Stomach (tissue), 4 donors: Measurements from ENCODE around the gene TBX4.

ENCODE experiments used
- EP300 ChIP-seq: sonication (generic); formaldehyde crosslinking; IDR thresholded peaks from one replicate; pipeline ENCODE4 v1.6.1; 2017; ENCODE audit warnings: antibody characterized with exemption
- POLR2A ChIP-seq, 4 donors: fragments of 450-650 bp; IDR thresholded peaks; one replicate each; pipeline ENCODE4 v1.6.1; 2016; ENCODE audit warnings: antibody characterized with exemption in 4 of 4, control low read depth in 2 of 4, mild to moderate bottlenecking in 1 of 4, moderate library complexity in 1 of 4
- TF ChIP-seq, protein P1 (sequence below), 7 experiments: fragments of 450-650 bp in 4 of 7; fragments of 200-600 bp in 3 of 7; sonication (generic) in 3 of 7; IDR thresholded peaks; one replicate each; pipeline ENCODE4 v1.5.1; 2016 to 2019; ENCODE audit warnings: antibody characterized with exemption in 7 of 7, control low read depth in 2 of 7, mild to moderate bottlenecking in 1 of 7

DNA sequence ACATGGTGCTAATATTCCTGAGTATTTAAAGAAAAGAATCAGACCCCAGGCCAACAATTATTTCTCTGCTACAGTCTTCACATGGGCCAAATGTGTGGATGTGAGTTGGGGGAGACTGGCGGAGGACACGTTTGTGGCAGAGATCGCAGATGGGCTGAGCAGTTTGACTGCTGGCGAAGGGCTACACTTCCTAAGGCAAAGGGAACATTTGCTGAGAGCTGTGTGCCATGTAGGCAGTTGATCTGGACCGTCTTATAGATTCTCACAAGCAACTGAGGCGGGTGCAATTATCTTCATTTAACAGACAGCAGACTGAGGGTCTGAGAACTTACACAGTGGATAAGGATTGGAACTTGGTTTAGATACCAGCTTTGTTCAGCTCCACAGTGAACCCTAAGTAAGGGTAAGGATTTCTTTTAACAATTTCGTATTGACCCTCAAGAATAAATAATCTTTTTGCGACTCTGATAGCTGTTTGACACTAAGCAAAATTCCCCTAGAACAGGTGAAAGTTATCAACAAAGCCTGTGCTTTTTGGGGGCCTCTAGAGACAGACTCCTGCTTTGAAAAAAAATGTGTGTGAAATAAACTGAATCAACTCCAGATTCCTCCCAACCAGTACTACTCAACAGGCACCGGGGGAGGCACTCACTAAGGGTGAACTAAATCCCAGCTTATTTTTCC is 55.3 kb downstream of the TBX4 start:
- TF ChIP-seq, protein P1, sequence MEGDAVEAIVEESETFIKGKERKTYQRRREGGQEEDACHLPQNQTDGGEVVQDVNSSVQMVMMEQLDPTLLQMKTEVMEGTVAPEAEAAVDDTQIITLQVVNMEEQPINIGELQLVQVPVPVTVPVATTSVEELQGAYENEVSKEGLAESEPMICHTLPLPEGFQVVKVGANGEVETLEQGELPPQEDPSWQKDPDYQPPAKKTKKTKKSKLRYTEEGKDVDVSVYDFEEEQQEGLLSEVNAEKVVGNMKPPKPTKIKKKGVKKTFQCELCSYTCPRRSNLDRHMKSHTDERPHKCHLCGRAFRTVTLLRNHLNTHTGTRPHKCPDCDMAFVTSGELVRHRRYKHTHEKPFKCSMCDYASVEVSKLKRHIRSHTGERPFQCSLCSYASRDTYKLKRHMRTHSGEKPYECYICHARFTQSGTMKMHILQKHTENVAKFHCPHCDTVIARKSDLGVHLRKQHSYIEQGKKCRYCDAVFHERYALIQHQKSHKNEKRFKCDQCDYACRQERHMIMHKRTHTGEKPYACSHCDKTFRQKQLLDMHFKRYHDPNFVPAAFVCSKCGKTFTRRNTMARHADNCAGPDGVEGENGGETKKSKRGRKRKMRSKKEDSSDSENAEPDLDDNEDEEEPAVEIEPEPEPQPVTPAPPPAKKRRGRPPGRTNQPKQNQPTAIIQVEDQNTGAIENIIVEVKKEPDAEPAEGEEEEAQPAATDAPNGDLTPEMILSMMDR (IDR thresholded peaks at IDR 0.05) = no peak
- TF ChIP-seq POLR2A (IDR thresholded peaks at IDR 0.05) = no peak
- no peak for TF ChIP-seq EP300
